ENCODE data around the gene HIGD1B.

- TF ChIP-seq TAF1 (IDR thresholded peaks at IDR 0.05; ENCODE audit: low read depth): no peak
- TF ChIP-seq CTCF (IDR thresholded peaks at IDR 0.05; ENCODE audit: poor library complexity, severe bottlenecking): no peak
- TF ChIP-seq EZH2 (IDR thresholded peaks at IDR 0.05; ENCODE audit: borderline replicate concordance, insufficient read depth, low read length, poor library complexity, severe bottlenecking): no peak
- TF ChIP-seq REST (IDR thresholded peaks at IDR 0.05; ENCODE audit: borderline replicate concordance): no peak
- TF ChIP-seq EP300 (conservative IDR thresholded peaks at IDR 0.05; ENCODE audit: poor library complexity, severe bottlenecking): no peak
- no peak for TF ChIP-seq POLR2AphosphoS5 (IDR thresholded peaks at IDR 0.05)
- TF ChIP-seq RAD21 (conservative IDR thresholded peaks at IDR 0.05): no peak
- no peak for TF ChIP-seq SMC3 (conservative IDR thresholded peaks at IDR 0.05; ENCODE audit: poor library complexity)
- TF ChIP-seq MXI1 (conservative IDR thresholded peaks at IDR 0.05; ENCODE audit: poor library complexity, severe bottlenecking): no peak
Observed at GRCh38 chr17:44880062-44880461, 32.4 kb downstream of the HIGD1B start.

Data from neural cell (in vitro differentiated cells).